Spinal cord (tissue), 4 donors: ENCODE measurements around the gene KAT7. TPM values are rescaled to one million over a fixed set of nuclear protein-coding genes. Genes with fewer than 3 reads are reported as not detected.

Source experiments
- polyA plus RNA-seq, 2 donors: library from polyadenylated mRNA; unstranded; fragments of 120-200 nt; gene quantifications; one replicate each; pipeline ENCODE4 v1.2.1, GENCODE V29; 2013; ENCODE audit not compliant: insufficient read length in 2 of 2
- total RNA-seq, 2 donors: library from RNA; depleted of rRNA in 1 of 2; stranded (reverse); fragments of 120-200 nt in 1 of 2; fragments of >200 nt in 1 of 2; gene quantifications; one replicate each; pipeline versions ENCODE4 v1.2.3 to v1.2.4, GENCODE V29; 2013 to 2014

The KAT7 gene
- total and polyA plus RNA-seq, 4 donors, result 53.0 to 58.6 (median 54.2) TPM

Other genes starting within 250 kb of the KAT7 start
- gene NXPH3, start 212.8 kb upstream of the KAT7 start, total RNA-seq, result 1 to 10 TPM; 2.6 to 2.8 TPM
- 1 to 10 TPM; 7.0 to 7.5 TPM for gene NXPH3, start 212.8 kb upstream of the KAT7 start, polyA plus RNA-seq
- gene SPOP, start 110.6 kb upstream of the KAT7 start, total RNA-seq, result 100 to 1,000 TPM in 1 of 2 donors, 10 to 100 TPM in 1; 81.5 to 106 TPM
- 10 to 100 TPM; 70.3 to 75.4 TPM for gene SPOP, start 110.6 kb upstream of the KAT7 start, polyA plus RNA-seq
- 10 to 100 TPM; 40.2 to 59.9 TPM for gene SLC35B1, start 80.7 kb upstream of the KAT7 start, total RNA-seq
- 10 to 100 TPM; 84.6 to 90.7 TPM for gene SLC35B1, start 80.7 kb upstream of the KAT7 start, polyA plus RNA-seq
- 1 to 10 TPM; 3.0 to 9.5 TPM for gene FAM117A, start 24.6 kb upstream of the KAT7 start, total RNA-seq
- gene FAM117A, start 24.6 kb upstream of the KAT7 start, polyA plus RNA-seq, result 1 to 10 TPM; 5.8 to 6.8 TPM
- not detected for gene TAC4, start 59.4 kb downstream of the KAT7 start, total RNA-seq
- gene TAC4, start 59.4 kb downstream of the KAT7 start, polyA plus RNA-seq, result under 1 TPM in 1 of 2 donors, not detected in 1; 0.35 TPM
- gene DLX4, start 180.5 kb downstream of the KAT7 start, total RNA-seq, result not detected
- gene DLX4, start 180.5 kb downstream of the KAT7 start, polyA plus RNA-seq, result under 1 TPM in 1 of 2 donors, not detected in 1; 0.42 TPM
- under 1 TPM in 1 of 2 donors, not detected in 1; 0.44 TPM for gene DLX3, start 206.5 kb downstream of the KAT7 start, total RNA-seq
- gene DLX3, start 206.5 kb downstream of the KAT7 start, polyA plus RNA-seq, result under 1 TPM; 0.10 to 0.39 TPM